Measurements from ENCODE around the gene SOCS1.

DNA sequence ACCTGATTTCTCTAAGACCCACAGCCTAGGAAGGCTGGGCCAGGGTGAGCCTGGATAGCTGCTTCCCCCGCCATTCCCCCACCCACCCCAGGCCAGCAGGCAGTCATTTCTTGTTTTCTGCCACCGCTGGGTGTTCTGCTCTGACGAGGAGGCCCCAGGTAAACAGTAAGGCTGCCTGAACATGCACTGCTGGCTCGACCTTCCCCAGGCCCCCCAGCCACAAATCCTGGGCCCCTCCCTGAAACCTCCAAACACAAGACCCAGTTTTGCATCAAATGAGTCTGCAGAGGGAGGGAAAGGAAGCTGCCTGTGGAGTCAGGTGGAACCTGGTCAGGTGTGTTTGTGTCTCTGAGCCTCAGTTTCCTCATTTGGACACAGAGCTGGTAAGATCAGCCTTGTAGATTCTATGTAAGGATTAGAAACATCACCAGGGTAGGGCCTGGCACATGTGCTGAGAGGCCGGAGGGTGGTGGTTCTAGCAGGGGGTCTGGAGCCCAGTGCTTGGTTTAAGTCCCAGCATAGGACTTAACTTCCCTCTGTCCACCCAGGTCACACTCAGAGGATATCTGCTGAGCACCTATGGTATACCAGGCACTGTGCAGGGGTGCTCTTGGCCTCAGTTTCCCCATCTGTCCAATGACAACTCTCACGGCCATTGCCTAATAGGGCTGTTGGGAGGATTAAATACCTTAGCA is 44.0 kb upstream of the SOCS1 start:
- no peak for TF ChIP-seq SMC3 (conservative IDR thresholded peaks at IDR 0.05; ENCODE audit: poor library complexity)
- TF ChIP-seq, protein P1, sequence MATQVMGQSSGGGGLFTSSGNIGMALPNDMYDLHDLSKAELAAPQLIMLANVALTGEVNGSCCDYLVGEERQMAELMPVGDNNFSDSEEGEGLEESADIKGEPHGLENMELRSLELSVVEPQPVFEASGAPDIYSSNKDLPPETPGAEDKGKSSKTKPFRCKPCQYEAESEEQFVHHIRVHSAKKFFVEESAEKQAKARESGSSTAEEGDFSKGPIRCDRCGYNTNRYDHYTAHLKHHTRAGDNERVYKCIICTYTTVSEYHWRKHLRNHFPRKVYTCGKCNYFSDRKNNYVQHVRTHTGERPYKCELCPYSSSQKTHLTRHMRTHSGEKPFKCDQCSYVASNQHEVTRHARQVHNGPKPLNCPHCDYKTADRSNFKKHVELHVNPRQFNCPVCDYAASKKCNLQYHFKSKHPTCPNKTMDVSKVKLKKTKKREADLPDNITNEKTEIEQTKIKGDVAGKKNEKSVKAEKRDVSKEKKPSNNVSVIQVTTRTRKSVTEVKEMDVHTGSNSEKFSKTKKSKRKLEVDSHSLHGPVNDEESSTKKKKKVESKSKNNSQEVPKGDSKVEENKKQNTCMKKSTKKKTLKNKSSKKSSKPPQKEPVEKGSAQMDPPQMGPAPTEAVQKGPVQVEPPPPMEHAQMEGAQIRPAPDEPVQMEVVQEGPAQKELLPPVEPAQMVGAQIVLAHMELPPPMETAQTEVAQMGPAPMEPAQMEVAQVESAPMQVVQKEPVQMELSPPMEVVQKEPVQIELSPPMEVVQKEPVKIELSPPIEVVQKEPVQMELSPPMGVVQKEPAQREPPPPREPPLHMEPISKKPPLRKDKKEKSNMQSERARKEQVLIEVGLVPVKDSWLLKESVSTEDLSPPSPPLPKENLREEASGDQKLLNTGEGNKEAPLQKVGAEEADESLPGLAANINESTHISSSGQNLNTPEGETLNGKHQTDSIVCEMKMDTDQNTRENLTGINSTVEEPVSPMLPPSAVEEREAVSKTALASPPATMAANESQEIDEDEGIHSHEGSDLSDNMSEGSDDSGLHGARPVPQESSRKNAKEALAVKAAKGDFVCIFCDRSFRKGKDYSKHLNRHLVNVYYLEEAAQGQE (IDR thresholded peaks at IDR 0.05; ENCODE audit: borderline replicate concordance), result no peak
- TF ChIP-seq EP300 (conservative IDR thresholded peaks at IDR 0.05; ENCODE audit: poor library complexity, severe bottlenecking), result no peak
- TF ChIP-seq POLR2AphosphoS5 (IDR thresholded peaks at IDR 0.05), result no peak
- TF ChIP-seq, protein P2, sequence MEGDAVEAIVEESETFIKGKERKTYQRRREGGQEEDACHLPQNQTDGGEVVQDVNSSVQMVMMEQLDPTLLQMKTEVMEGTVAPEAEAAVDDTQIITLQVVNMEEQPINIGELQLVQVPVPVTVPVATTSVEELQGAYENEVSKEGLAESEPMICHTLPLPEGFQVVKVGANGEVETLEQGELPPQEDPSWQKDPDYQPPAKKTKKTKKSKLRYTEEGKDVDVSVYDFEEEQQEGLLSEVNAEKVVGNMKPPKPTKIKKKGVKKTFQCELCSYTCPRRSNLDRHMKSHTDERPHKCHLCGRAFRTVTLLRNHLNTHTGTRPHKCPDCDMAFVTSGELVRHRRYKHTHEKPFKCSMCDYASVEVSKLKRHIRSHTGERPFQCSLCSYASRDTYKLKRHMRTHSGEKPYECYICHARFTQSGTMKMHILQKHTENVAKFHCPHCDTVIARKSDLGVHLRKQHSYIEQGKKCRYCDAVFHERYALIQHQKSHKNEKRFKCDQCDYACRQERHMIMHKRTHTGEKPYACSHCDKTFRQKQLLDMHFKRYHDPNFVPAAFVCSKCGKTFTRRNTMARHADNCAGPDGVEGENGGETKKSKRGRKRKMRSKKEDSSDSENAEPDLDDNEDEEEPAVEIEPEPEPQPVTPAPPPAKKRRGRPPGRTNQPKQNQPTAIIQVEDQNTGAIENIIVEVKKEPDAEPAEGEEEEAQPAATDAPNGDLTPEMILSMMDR (IDR thresholded peaks at IDR 0.05; ENCODE audit: poor library complexity, severe bottlenecking), result no peak
- no peak for TF ChIP-seq TAF1 (IDR thresholded peaks at IDR 0.05; ENCODE audit: low read depth)
- TF ChIP-seq MXI1 (conservative IDR thresholded peaks at IDR 0.05; ENCODE audit: poor library complexity, severe bottlenecking), result no peak
- no peak for TF ChIP-seq EZH2 (IDR thresholded peaks at IDR 0.05; ENCODE audit: borderline replicate concordance, insufficient read depth, low read length, poor library complexity, severe bottlenecking)
- TF ChIP-seq RAD21 (conservative IDR thresholded peaks at IDR 0.05), result no peak
